IMR-90 (cell line): ENCODE measurements around the gene CLDN10. TPM values are rescaled to one million over a fixed set of nuclear protein-coding genes. Genes with fewer than 3 reads are reported as not detected.

Experiments
- ATAC-seq: fragments of 200-7000 bp; cut with Tn5 transposase; 2 replicates; pipeline ENCODE4 v1.9.1; 2020; ENCODE audit warnings: low read depth, mild to moderate bottlenecking, moderate library complexity
- BruUV-seq: library from RNA; stranded (reverse); fragments of 400-500 nt; replicated peaks from 2 replicates; lab custom pipeline; 2021; lab: Mats Ljungman, UMichigan
- CTCF ChIA-PET: fragments of 300-600 bp; formaldehyde crosslinking; extraction: SDS; loops from one replicate; lab custom pipeline; 2021; ENCODE audit warnings: antibody characterized with exemption; lab: Yijun Ruan, JAX
- POLR2A ChIA-PET: fragments of 300-600 bp; sonication (Branson Sonifier 250); formaldehyde crosslinking; loops from one replicate; lab custom pipeline; 2022; ENCODE audit warnings: antibody characterized with exemption; ENCODE audit not compliant: unreplicated experiment; lab: Charles Lee
- DNase-seq: peaks from one replicate; pipeline ENCODE4 v3.0.0; 2013
- H2AFZ ChIP-seq: replicated peaks from 2 replicates; pipeline ENCODE3; 2013; ENCODE audit warnings: low read length, mild to moderate bottlenecking; ENCODE audit not compliant: poor library complexity
- H2AK5ac ChIP-seq: 2 replicates; pipeline ENCODE4 v1.6.1; 2013; ENCODE audit warnings: low read depth, low read length, inconsistent platforms
- H2AK9ac ChIP-seq: replicated peaks from 2 replicates; pipeline ENCODE3; 2013; ENCODE audit warnings: mild to moderate bottlenecking, low read depth, low read length, moderate library complexity; ENCODE audit not compliant: poor library complexity
- H2BK120ac ChIP-seq: 2 replicates; pipeline ENCODE4 v1.6.1; 2013; ENCODE audit warnings: low read depth, low read length, inconsistent platforms
- H2BK15ac ChIP-seq: 3 replicates; pipeline ENCODE4 v1.6.1; 2013; ENCODE audit warnings: low read depth, low read length, inconsistent platforms
- H2BK20ac ChIP-seq: 2 replicates; pipeline ENCODE4 v1.6.1; 2013; ENCODE audit warnings: low read depth, mild to moderate bottlenecking, inconsistent platforms, low read length, moderate library complexity
- H2BK5ac ChIP-seq: 2 replicates; pipeline ENCODE4 v1.6.1; 2013; ENCODE audit warnings: mild to moderate bottlenecking, low read depth, low read length, inconsistent platforms; ENCODE audit not compliant: poor library complexity, severe bottlenecking
- H3K14ac ChIP-seq: replicated peaks from 2 replicates; pipeline ENCODE4 v1.6.1; 2013; ENCODE audit warnings: low read depth, low read length, inconsistent platforms
- H3K18ac ChIP-seq: 2 replicates; pipeline ENCODE4 v1.6.1; 2013; ENCODE audit warnings: low read depth, low read length, control low read depth
- H3K23ac ChIP-seq: 2 replicates; pipeline ENCODE4 v1.6.1; 2013; ENCODE audit warnings: low read depth, low read length, inconsistent platforms
- H3K27ac ChIP-seq: 2 replicates; pipeline ENCODE4 v1.5.1; 2013; ENCODE audit warnings: mild to moderate bottlenecking, control low read depth, low read length; ENCODE audit not compliant: insufficient read depth
- H3K27me3 ChIP-seq: 2 replicates; pipeline ENCODE4 v1.6.1; 2013; ENCODE audit warnings: low read length; ENCODE audit not compliant: control insufficient read depth, insufficient read depth
- H3K36me3 ChIP-seq: 2 replicates; pipeline ENCODE4 v1.6.1; 2013; ENCODE audit warnings: low read length, mixed read lengths; ENCODE audit not compliant: control insufficient read depth, insufficient read depth
- H3K4ac ChIP-seq: 2 replicates; pipeline ENCODE4 v1.6.1; 2013; ENCODE audit warnings: low read depth, low read length, inconsistent platforms
- H3K4me1 ChIP-seq: 2 replicates; pipeline ENCODE4 v1.6.1; 2013; ENCODE audit warnings: low read length, mixed read lengths; ENCODE audit not compliant: control insufficient read depth, insufficient read depth
- H3K4me2 ChIP-seq: 2 replicates; pipeline ENCODE4 v1.6.1; 2013; ENCODE audit warnings: low read depth, mild to moderate bottlenecking, control low read depth, low read length, moderate library complexity
- H3K4me3 ChIP-seq: 2 replicates; pipeline ENCODE4 v1.5.1; 2013; ENCODE audit warnings: low read depth, mild to moderate bottlenecking, control low read depth, low read length, moderate library complexity; ENCODE audit not compliant: insufficient read depth
- H3K56ac ChIP-seq: 2 replicates; pipeline ENCODE4 v1.6.1; 2013; ENCODE audit warnings: low read length, inconsistent platforms; ENCODE audit not compliant: insufficient read depth; ENCODE audit errors: extremely low read depth
- H3K79me1 ChIP-seq, 2 experiments: 2 replicates each; pipeline ENCODE4 v1.6.1; 2013; ENCODE audit warnings: low read length in 2 of 2, inconsistent platforms in 1 of 2, low read depth in 1 of 2
- H3K9ac ChIP-seq: 2 replicates; pipeline ENCODE4 v1.6.1; 2013; ENCODE audit warnings: low read depth, low read length, control low read depth
- H3K9me1 ChIP-seq: 2 replicates; pipeline ENCODE4 v1.6.1; 2013; ENCODE audit warnings: low read length, inconsistent platforms; ENCODE audit not compliant: insufficient read depth
- H3K9me3 ChIP-seq: 2 replicates; pipeline ENCODE4 v1.6.1; 2013; ENCODE audit warnings: low read length; ENCODE audit not compliant: control insufficient read depth, insufficient read depth
- H4K20me1 ChIP-seq: 2 replicates; pipeline ENCODE4 v1.6.1; 2013; ENCODE audit warnings: low read length, inconsistent platforms; ENCODE audit not compliant: insufficient read depth
- H4K5ac ChIP-seq: 2 replicates; pipeline ENCODE4 v1.6.1; 2013; ENCODE audit warnings: mild to moderate bottlenecking, low read depth, low read length, control low read depth
- H4K8ac ChIP-seq, 2 experiments: 2 replicates each; pipeline ENCODE4 v1.6.1; 2013; ENCODE audit warnings: low read depth in 2 of 2, low read length in 2 of 2, control low read depth in 1 of 2, inconsistent platforms in 1 of 2
- H4K91ac ChIP-seq: 2 replicates; pipeline ENCODE4 v1.6.1; 2013; ENCODE audit warnings: low read depth, low read length, inconsistent platforms; ENCODE audit not compliant: insufficient read depth
- BHLHE40 ChIP-seq: fragments of 150-350 bp; IDR thresholded peaks from 2 replicates; pipeline ENCODE4 v1.6.1; 2016; ENCODE audit warnings: mild to moderate bottlenecking, low read depth, low read length
- CEBPB ChIP-seq: IDR thresholded peaks from 2 replicates; pipeline ENCODE4 v1.6.1; 2012; ENCODE audit warnings: low read depth, low read length, improper control_type of control experiment
- ELK1 ChIP-seq: fragments of 150-350 bp; IDR thresholded peaks from 2 replicates; pipeline ENCODE4 v1.6.1; 2016; ENCODE audit warnings: low read depth, mild to moderate bottlenecking, low read length, moderate library complexity, borderline replicate concordance
- MAFK ChIP-seq: IDR thresholded peaks from 2 replicates; pipeline ENCODE4 v1.6.1; 2012; ENCODE audit warnings: low read depth, low read length, improper control_type of control experiment
- NFE2L2 ChIP-seq: fragments of 150-350 bp; IDR thresholded peaks from 2 replicates; pipeline ENCODE4 v1.6.1; 2016; ENCODE audit warnings: low read depth, mild to moderate bottlenecking, low read length
- POLR2A ChIP-seq: IDR thresholded peaks from 2 replicates; pipeline ENCODE4 v1.6.1; 2012; ENCODE audit warnings: mild to moderate bottlenecking, low read depth, low read length
- RFX5 ChIP-seq: IDR thresholded peaks from 2 replicates; pipeline ENCODE4 v1.8.0; 2012; ENCODE audit warnings: low read depth, mild to moderate bottlenecking, low read length, moderate library complexity
- WGBS, 2 experiments: methylation state at CpG; one replicate each; pipeline versions ENCODE4 v1.1.5 to v1.1.7; 2013; ENCODE audit warnings: missing lambda C conversion rate in 2 of 2; ENCODE audit not compliant: insufficient read length in 1 of 2; ENCODE audit errors: extremely low coverage in 2 of 2; 5-methylcytosine and 5-hydroxymethylcytosine counted together
- dilution Hi-C: fragments of 300-500 bp; cut with HindIII; formaldehyde crosslinking; loops from one replicate; pipeline ENCODE4 v1.14.3; 2018; ENCODE audit warnings: low sequenced_read_pairs; ENCODE audit not compliant: unreplicated experiment
- in situ Hi-C: fragments of 300-500 bp; cut with MboI; formaldehyde crosslinking; loops from 3 replicates; pipeline ENCODE4 v1.14.3; 2019; ENCODE audit warnings: low sequenced_read_pairs, inconsistent platforms, mixed read lengths
- intact Hi-C: fragments of 100-400 bp; cut with micrococcal nuclease; formaldehyde crosslinking; loops from 2 replicates; pipeline ENCODE4 v1.10.0; 2022
- polyA plus RNA-seq, 3 experiments: library from polyadenylated mRNA; depleted of rRNA; stranded (reverse); fragments of >200 nt; gene quantifications; 2 replicates each; pipeline ENCODE4 v1.2.3, GENCODE V29; 2012; ENCODE audit warnings: low replicate concordance in 1 of 3
- total RNA-seq: library from RNA; depleted of rRNA; stranded (reverse); fragments of >200 nt; gene quantifications from 2 replicates; pipeline ENCODE4 v1.2.3, GENCODE V29; 2012
- TF ChIP-seq, protein P1 (sequence below): conservative IDR thresholded peaks from 2 replicates; pipeline ENCODE4 v1.5.1; 2012; ENCODE audit warnings: mild to moderate bottlenecking, low read depth, low read length, improper control_type of control experiment

Gene CLDN10
- total and polyA plus RNA-seq, 2 of the 4 experiments (the other 2 are of a cell fraction), result not detected

DNA sequence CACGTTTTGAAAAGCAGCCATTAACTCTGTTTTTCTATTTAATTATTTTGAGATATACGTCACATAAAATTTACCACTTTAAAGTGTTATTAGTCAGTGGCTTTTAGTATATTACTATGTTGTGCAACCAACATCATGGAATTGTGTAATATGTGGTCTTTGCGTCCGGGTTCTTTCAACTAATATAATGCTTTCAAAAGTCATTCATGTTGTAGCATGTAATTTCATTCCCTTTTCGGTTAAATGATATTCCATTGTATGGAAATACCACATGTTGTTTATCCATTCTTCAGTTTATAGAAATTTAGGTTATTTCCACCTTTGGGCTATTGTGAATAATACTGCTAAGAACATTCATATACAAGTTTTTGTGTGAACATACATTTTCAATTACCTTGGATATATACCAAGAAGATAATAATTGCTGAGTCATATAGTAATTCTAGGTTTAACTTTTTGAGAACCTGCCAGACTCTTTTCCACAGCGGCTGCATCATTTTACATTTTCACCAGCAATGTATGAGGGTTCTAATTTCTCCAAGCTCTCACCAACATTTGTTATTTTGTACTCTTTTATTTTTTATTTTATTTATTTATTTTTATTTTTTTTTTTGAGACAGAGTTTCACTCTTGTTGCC, 28.1 kb upstream of the CLDN10 start:
- Histone ChIP-seq H4K20me1 (no peaks in the 10 kb centered on the region), H2BK15ac (no peak overlapping the region), H4K91ac (no peak overlapping the region), H4K8ac (no peak overlapping the region), H3K9me3 (no peaks in the 10 kb centered on the region), H3K27ac (no peak overlapping the region), H2BK20ac (no peak overlapping the region), H3K9me1 (no peaks in the 10 kb centered on the region), H3K56ac (no peak overlapping the region), H3K4ac (no peak overlapping the region), H3K4me2 (no peak overlapping the region), H3K23ac (no peak overlapping the region), H3K27me3 (peaks cover 1% of the 10 kb centered on the region; the same call in 1 of the 2 replicates), H3K18ac (no peak overlapping the region), H3K36me3 (no peaks in the 10 kb centered on the region), H2AFZ (no peak overlapping the region), H2BK5ac (no peak overlapping the region), H2AK9ac (no peak overlapping the region), H3K9ac (no peak overlapping the region), H3K4me3 (no peak overlapping the region), H3K79me1 (no peaks in the 10 kb centered on the region), H3K4me1 (no peaks in the 10 kb centered on the region), H2AK5ac (no peak overlapping the region), H4K5ac (no peak overlapping the region), H2BK120ac (no peak overlapping the region), H3K14ac (no peak overlapping the region)
- BruUV-seq, result no TSS peak
- dilution Hi-C loops (no loop called here), intact Hi-C loops (no loop called here), in situ Hi-C loops (no loop called here)
- no CpG with 5 or more reads among the region's 6 CpGs for WGBS, 2 experiments
- CTCF ChIA-PET, result interaction anchor here (0.9 kb wide), 1 partner anchor 13 kb away, joined by 6 read pairs; no protein-coding TSS in a partner anchor
- ATAC-seq (no peak), DNase-seq (no peak)
- TF ChIP-seq CEBPB (peak; percentile 77), POLR2A (no peak), NFE2L2 (peak; percentile 88), BHLHE40 (no peak), RFX5 (no peak), ELK1 (no peak), MAFK (peak; percentile 64)
- TF ChIP-seq, protein P1, sequence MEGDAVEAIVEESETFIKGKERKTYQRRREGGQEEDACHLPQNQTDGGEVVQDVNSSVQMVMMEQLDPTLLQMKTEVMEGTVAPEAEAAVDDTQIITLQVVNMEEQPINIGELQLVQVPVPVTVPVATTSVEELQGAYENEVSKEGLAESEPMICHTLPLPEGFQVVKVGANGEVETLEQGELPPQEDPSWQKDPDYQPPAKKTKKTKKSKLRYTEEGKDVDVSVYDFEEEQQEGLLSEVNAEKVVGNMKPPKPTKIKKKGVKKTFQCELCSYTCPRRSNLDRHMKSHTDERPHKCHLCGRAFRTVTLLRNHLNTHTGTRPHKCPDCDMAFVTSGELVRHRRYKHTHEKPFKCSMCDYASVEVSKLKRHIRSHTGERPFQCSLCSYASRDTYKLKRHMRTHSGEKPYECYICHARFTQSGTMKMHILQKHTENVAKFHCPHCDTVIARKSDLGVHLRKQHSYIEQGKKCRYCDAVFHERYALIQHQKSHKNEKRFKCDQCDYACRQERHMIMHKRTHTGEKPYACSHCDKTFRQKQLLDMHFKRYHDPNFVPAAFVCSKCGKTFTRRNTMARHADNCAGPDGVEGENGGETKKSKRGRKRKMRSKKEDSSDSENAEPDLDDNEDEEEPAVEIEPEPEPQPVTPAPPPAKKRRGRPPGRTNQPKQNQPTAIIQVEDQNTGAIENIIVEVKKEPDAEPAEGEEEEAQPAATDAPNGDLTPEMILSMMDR, result no peak
- POLR2A ChIA-PET, result no interaction called here
